HG03521 (cell line): ENCODE measurements around the gene SUPT4H1.

ENCODE experiments used
- ATAC-seq: cut with Tn5 transposase; IDR thresholded peaks from one replicate; pipeline ENCODE4 v1.9.1; 2021; ENCODE audit warnings: mild to moderate bottlenecking, moderate library complexity; ENCODE audit not compliant: unreplicated experiment

Gene SUPT4H1

GRCh38 chr17:58320163-58320558 lies 31.8 kb downstream of the SUPT4H1 start:
- ATAC-seq: no peak

GRCh38 chr17:58319173-58320162 lies 32.5 kb downstream of the SUPT4H1 start:
- no peak for ATAC-seq

- no peak for ATAC-seq
Observed at GRCh38 chr17:58318627-58319172, 33.3 kb downstream of the SUPT4H1 start.

GRCh38 chr17:58318065-58318481 lies 33.9 kb downstream of the SUPT4H1 start:
- ATAC-seq: no peak

- ATAC-seq: peak; percentile 56
Observed at GRCh38 chr17:58317421-58318064, 34.5 kb downstream of the SUPT4H1 start.

- ATAC-seq: no peak
Observed at GRCh38 chr17:58316260-58316960, 35.6 kb downstream of the SUPT4H1 start.

GRCh38 chr17:58315750-58316149 lies 36.3 kb downstream of the SUPT4H1 start:
- no peak for ATAC-seq

- ATAC-seq: no peak
Observed at GRCh38 chr17:58315281-58315711, 36.7 kb downstream of the SUPT4H1 start.

- no peak for ATAC-seq
Observed at GRCh38 chr17:58314706-58315015, 37.3 kb downstream of the SUPT4H1 start.

- no peak for ATAC-seq
Observed at GRCh38 chr17:58313815-58314705, 37.9 kb downstream of the SUPT4H1 start.

- no peak for ATAC-seq
Observed at GRCh38 chr17:58312829-58313228, 39.2 kb downstream of the SUPT4H1 start.

- ATAC-seq: no peak
Observed at GRCh38 chr17:58312021-58312630, 39.9 kb downstream of the SUPT4H1 start.

GRCh38 chr17:58311429-58311894 lies 40.5 kb downstream of the SUPT4H1 start:
- no peak for ATAC-seq

- no peak for ATAC-seq
Observed at GRCh38 chr17:58310511-58311428, 41.2 kb downstream of the SUPT4H1 start.

- ATAC-seq: no peak
Observed at GRCh38 chr17:58309918-58310259, 42.1 kb downstream of the SUPT4H1 start.

GRCh38 chr17:58308985-58309917 lies 42.8 kb downstream of the SUPT4H1 start:
- ATAC-seq: no peak

GRCh38 chr17:58308173-58308984 lies 43.6 kb downstream of the SUPT4H1 start:
- ATAC-seq: no peak
